ENCODE measurements around the gene TBC1D30.

TBC1D30 gene

DNA sequence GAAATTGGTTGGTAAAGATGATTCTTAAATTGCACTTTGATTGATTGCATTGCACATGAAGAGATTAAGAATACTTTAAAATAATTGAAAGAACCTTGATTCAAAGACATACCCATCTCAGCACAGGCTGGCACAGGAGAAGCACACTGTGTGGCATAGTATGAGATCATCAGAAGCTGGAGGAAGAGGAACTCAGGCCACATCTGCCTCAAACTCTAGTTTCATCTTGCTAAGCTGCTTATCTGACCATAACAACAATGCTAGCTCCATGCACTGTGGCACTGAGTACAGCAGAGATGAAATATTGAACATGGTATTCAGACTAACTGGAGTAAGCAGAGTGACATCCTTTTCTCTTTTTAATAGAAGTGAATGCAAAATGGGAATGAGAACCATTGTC, 99.1 kb downstream of the TBC1D30 start:
- H3K4me3 ChIP-seq (ENCODE audit: low read length): no peak overlapping the region
- no peak for DNase-seq (ENCODE audit: low read depth)
- TF ChIP-seq, protein P1, sequence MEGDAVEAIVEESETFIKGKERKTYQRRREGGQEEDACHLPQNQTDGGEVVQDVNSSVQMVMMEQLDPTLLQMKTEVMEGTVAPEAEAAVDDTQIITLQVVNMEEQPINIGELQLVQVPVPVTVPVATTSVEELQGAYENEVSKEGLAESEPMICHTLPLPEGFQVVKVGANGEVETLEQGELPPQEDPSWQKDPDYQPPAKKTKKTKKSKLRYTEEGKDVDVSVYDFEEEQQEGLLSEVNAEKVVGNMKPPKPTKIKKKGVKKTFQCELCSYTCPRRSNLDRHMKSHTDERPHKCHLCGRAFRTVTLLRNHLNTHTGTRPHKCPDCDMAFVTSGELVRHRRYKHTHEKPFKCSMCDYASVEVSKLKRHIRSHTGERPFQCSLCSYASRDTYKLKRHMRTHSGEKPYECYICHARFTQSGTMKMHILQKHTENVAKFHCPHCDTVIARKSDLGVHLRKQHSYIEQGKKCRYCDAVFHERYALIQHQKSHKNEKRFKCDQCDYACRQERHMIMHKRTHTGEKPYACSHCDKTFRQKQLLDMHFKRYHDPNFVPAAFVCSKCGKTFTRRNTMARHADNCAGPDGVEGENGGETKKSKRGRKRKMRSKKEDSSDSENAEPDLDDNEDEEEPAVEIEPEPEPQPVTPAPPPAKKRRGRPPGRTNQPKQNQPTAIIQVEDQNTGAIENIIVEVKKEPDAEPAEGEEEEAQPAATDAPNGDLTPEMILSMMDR (conservative IDR thresholded peaks at IDR 0.05; ENCODE audit: low read length): no peak

Data from AG10803 (cell line).